DOHH2 (cell line): ENCODE results near the gene NKD1.

Experiments used
- EZH2phosphoT487 ChIP-seq: fragments of 200-600 bp; sonication (generic); IDR thresholded peaks from 2 replicates; pipeline ENCODE4 v1.6.1; 2017; ENCODE audit warnings: borderline replicate concordance, mild to moderate bottlenecking, antibody characterized with exemption, low read length, moderate library complexity, mixed read lengths
- TF ChIP-seq, protein P1 (sequence below): fragments of 200-600 bp; sonication (generic); IDR thresholded peaks from one replicate; pipeline ENCODE4 v1.5.1; 2014; ENCODE audit warnings: antibody characterized with exemption, mild to moderate bottlenecking, low read depth, low read length; ENCODE audit not compliant: poor library complexity, severe bottlenecking

- TF ChIP-seq, protein P1, sequence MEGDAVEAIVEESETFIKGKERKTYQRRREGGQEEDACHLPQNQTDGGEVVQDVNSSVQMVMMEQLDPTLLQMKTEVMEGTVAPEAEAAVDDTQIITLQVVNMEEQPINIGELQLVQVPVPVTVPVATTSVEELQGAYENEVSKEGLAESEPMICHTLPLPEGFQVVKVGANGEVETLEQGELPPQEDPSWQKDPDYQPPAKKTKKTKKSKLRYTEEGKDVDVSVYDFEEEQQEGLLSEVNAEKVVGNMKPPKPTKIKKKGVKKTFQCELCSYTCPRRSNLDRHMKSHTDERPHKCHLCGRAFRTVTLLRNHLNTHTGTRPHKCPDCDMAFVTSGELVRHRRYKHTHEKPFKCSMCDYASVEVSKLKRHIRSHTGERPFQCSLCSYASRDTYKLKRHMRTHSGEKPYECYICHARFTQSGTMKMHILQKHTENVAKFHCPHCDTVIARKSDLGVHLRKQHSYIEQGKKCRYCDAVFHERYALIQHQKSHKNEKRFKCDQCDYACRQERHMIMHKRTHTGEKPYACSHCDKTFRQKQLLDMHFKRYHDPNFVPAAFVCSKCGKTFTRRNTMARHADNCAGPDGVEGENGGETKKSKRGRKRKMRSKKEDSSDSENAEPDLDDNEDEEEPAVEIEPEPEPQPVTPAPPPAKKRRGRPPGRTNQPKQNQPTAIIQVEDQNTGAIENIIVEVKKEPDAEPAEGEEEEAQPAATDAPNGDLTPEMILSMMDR: no peak
- no peak for TF ChIP-seq EZH2phosphoT487
These were observed 93.0 kb downstream of the NKD1 start for GRCh38 chr16:50640919-50641817.
